GM21390 (cell line): ENCODE results near the gene VAV2.

Source experiments
- ATAC-seq: cut with Tn5 transposase; IDR thresholded peaks from one replicate; pipeline ENCODE4 v1.9.1; 2021; ENCODE audit not compliant: unreplicated experiment

VAV2 gene

DNA sequence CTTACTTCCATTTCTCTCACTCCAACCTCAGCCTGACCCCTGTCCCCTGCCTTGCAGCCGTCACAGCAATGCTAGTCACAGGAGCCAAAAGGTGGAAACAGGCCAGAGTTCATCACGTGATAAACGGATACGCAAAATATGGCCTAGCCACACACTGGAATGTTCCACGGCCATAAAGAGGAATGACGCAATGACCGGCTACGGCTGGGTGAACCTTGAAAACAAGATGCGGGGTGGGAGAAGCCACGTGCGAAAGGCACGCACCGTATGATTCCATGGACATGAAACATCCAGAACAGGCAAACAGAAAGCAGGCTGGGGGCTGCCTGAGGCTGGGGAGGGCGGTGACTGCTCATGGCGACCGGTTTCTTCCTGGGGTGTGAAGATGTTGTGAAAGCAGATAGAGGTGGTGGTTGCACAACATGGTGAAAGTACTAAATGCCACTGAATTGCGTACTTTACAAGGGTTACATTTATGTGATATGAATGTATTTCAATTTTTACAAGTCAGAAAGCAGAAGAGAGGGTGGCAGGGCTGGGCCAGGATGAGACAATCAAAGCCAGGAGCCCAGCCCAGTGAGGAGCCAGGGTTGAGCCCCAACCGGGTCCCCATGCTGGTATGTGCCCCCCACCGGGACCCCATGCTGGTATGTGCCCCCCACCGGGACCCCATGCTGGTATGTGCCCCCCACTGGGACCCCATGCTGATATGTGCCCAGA, 136.2 kb downstream of the VAV2 start:
- no peak for ATAC-seq

DNA sequence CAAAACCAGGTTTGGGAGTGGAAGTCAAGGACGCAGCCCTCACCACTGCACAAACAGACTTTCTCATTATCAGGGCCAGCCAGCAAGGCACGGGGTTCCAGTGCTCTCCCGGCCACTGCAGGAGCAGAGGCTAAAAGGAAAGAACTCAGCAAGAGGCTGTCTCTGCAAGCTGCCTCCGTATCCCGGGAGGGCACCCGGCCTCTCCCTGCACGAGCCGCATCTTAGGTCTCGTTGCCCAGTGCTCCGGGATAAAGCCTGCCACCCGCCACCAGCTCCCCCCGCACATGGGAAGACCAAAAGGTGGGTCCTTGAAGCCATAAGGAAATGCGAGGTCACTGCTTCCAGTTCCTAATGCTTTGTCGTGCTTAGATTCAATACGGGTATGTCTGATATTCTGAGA, 136.8 kb downstream of the VAV2 start:
- no peak for ATAC-seq

DNA sequence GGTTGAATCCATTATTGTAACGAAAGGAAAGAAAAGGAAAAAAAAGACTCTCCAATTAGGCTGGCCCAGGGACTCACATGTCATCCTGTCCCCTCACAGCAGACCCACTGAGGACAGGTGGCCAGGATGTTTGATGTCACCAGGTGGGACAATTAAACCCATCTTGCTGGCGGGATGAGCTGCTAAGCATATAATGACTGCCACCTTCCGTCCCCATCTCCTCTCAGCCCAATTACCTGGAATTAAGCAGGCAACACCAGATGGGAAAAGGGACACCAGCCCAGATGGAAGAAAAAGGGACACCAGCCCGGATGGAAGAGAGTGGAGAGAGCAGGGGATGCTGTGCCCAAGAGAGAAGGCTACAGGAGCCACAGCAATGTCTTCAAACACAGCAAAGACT, 137.4 kb downstream of the VAV2 start:
- ATAC-seq = no peak

DNA sequence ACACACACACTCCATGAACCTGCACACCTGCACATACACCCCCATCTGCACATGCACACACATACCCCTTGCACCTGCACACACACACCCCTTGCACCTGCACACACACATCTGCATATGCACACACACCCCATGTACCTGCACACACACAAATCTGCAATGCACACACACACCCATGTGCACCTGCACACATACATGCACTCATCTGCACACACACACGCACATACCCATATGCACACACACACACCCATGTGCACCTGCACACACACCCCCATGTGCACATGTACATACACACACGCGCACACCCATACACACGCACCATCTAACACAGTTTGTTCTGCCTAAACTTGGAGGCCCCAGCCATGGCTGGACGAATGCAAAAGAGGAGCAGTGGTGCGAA, 138.1 kb downstream of the VAV2 start:
- ATAC-seq = no peak

DNA sequence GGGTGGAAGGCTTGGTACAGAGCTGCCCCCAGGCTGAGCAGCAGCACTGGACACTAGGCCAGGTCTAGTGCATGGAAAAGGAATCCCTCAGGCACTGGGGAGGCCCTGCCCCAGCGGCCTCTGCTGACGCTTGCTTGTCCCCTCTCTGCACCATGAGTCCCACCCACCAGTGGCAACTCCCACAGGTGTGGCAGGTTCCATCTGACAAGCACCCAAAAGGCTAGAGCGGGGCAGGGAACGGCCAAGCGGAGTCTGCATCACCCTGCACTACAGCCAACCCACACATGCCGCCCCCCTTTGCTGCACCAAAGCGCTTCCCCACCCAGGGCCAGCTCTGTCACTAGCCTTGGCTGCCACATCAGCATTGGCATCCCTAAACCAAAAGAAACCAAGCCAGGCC, 138.8 kb downstream of the VAV2 start:
- ATAC-seq = no peak

DNA sequence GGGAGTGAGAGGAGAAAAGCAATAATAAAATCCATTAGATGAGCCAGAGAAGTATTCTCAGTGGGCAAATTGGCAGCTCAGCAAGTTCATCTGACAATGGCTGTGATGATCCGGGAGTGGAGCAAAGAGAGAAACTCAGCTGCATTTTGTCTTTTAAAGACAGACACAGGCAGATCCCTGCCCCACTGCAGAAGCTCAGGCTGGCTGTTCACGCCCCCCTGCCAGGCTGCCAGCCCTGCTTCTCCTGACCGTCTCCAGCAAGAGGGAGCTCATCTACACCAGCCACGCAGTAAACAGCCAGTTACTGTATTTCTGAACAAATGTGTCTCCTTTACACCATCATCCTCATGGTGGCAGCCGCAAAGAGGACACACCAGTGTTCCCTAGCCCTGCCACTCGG, 139.7 kb downstream of the VAV2 start:
- ATAC-seq = no peak

DNA sequence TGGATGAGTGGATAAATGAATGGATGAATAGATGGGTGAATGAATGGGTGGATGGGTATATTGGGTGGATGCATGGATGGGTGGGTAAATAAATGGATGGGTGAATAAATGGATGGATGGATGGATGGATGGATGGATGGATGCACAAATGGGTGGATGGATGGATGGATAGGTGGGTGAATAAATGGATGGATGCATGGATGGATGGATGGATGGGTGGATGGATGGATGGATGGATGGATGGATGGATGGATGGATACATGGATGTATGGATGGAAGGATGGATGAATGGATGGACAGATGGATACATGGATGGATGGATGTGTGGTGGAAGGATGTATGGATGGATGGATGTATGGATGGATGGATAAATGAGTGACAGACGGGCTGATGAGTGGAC, 140.4 kb downstream of the VAV2 start:
- no peak for ATAC-seq

DNA sequence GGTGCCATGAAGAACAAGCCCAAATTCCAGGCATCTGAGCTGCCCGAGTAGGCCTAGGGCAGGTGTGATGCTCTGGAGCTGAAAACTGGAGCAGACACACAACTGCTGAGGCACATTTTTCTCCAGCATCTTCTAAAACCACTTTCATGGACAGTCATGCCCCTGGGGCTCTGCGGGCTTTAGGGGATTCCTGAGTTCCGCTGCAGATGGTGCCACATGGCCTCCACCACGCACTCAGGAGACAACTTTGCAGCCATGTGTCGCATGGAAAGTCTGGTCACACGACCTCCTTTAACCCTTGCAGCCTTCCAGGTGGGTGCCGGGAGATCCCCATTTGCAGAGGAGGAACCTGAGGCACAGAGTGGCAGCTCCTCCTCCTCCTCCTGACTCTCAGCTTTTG, 141.2 kb downstream of the VAV2 start:
- ATAC-seq = no peak

DNA sequence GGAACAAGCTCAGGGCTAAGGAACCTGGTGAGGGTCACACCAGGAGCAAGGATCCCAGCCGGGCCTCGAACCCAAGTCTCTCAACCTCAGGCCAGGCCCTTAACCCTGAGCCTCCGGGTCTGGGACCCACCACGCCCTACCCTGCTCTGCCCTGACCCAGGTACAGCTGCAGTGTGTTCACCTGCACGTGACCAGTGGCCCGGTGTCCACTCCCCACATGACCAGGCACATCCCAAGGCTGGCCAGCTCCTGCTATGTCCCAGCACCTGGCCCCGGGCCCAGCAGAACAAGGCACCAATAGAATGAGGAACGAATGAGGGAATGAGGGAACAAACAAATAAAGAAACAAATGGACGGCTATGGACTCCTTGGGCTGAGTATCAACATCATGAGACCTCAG, 142.0 kb downstream of the VAV2 start:
- no peak for ATAC-seq

DNA sequence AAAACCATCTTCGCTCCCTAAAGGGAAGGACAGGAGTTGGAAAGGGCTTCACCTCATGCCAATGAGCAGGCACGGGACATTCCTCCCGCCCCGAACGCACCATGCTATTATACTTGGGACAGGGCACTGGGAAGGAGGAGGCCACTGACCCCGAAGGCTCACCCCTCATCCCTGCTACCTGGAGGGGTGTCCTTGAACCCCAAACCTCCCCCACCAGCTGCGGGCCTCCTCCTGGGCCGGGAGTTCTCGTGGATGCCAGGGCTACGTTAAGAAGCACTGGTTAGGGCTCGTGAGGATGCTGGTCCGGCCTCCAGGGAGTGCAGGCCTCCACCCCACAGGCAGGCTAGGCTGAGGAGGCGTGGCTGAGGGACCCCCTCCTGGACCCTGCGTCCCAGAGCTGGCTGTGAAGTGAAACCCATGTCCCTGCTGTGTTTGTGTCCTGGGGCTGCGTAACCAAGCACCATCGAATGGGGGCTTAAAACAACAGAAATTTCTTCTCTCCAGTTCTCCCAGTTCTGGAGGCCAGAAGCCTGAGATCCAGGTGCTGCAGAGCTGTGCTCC, 142.9 kb downstream of the VAV2 start:
- no peak for ATAC-seq

DNA sequence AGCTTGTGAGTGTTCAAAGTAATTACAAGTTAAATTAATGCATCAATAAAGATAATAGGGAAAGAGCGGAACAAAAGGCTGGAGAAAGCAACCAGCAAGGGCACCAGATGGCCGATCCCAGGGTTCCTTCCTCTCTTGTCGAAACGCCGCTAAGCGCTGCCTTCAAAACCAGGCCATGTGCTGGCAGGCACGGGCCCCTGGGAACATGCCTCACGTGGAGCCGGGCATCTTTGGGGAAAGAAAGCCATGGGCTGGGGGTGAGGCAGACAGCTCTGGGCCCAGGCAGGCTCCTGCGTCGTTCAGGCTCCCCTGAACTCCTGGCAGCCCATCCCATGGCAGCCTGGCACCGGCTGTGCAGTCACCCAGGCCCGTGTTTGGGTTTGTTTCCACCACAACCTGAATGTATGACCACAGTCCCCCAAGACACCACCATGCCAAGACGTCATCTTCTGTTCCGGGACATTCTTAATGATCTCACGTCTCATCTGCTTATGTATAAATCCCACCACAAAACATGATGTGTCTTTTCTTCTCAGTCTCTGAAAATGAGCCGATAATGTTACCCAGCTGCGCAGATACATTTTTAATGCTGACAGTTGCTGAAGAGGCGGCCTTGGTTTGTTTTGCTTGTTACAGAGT, 143.5 kb downstream of the VAV2 start:
- no peak for ATAC-seq

DNA sequence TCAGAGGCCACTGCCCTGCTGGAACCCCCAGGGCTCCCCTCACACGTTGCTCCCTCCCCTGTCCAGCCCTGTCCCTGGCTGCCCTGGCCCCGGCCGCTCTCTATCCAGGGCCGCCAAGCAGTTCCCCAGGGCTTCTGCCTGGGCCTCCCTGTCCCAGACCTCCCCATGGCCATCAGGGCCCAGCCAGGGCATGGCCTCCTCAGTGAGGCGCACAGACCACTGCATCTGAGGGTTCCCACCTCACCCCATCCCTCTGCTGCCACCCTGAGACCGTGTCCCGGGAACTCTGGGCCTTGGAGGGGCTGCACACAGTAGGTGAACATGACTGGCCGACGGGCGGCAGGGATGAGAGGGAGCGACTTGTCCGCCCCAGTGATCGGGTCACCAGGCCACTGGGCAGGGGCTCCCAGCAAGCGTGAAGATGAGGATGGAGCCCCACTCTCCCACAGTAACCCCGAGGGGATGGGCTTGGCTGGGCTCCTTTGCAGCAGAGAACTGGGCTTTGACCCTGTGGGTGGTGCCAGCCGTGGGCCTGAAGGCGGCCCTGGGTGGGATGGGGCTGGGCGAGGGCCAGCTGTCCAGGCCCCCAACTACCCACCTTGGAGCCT, 145.5 kb downstream of the VAV2 start:
- no peak for ATAC-seq

DNA sequence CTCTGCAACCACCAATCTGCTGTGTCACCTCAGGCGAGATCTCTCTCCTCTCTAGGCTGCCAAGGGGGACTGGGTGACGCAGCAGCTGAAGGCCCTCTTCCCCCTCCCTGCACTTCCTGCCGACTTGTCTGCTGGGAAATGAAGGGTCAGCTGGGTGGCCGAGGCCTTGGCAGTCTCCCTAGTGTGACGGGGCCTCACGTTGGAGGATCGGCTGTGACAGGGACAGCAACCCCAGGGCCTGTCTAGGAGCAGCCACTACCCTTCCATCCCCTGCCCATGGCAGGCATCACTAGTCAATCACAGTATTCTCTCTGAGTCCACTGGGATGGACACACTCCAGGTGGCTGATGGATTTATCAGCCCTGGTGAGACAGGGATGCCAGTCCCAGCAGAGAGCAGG, 146.7 kb downstream of the VAV2 start:
- no peak for ATAC-seq

DNA sequence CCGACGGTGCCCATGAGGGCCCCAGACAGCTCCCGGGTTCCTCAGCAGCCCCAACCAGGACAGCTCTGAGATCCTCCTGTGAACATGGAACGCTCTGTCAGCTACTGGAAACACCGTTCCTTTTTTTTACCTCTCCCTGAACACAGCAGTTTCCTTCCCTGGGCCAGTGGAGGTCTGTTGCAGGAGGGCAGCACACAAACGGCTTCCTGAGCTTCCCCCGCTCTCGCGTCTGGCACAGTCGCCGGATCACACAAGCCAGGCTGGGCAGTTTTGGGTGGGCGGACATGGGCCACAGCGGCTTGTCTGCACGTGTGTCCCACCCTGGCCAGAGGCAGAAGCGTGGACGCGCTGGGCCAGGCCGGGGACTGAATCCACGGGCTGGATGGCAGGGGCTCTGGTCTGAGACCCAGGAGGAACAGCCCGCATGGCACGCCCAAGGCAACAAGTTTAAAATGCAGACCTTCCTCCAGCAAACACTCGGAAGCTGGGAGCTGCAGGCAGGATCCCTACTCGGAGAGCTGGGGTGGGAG, 147.2 kb downstream of the VAV2 start:
- ATAC-seq = no peak

DNA sequence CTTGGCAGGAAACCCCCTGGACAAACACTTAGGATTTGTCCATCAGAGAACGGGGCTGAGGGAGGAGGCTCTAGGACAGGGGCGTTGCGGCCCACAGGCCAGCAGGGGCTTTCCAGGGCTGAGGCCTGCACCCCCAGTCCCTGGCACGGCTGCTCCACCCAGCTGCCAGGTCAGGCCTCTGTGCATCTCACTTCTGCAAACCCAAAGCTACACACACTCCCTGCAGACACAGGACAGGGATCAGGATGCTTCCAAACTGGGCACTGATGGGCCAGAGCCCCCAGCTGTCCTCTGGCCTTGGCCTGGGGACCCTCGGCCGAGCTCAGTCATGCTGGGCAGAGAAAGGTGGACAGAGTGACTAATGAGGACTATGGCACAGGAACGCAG, 147.7 kb downstream of the VAV2 start:
- ATAC-seq = no peak

DNA sequence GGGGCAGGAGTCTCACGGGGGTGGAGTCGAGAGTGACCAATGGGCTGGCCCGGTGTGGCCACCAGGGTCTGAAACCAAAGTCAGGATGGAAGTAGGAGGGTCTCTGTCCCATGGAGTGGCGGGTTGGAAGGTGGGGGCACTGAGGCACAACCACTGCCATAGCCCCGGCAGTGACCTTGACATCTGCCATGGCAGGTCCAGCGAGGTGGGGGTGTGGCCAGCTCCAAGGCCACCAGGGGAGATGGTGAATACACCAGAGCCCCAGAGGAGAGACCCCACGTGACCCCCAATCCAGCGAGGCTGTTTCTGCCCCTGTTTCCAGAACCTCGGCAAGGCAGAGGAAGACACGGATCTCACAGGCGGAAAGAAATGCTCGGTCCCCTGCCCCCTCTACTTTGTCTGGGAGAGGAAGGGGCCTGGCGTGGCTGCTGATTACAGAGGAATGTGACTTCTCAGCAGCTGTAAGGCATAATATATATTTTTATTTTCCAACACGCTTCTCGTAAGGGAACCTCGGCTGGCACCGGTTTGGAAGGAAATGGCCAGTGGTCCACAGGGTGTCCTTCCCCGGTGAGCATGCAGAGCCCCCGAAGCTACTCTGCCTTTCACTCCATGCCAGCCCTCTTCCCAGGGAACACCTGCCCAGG, 148.2 kb downstream of the VAV2 start:
- no peak for ATAC-seq

DNA sequence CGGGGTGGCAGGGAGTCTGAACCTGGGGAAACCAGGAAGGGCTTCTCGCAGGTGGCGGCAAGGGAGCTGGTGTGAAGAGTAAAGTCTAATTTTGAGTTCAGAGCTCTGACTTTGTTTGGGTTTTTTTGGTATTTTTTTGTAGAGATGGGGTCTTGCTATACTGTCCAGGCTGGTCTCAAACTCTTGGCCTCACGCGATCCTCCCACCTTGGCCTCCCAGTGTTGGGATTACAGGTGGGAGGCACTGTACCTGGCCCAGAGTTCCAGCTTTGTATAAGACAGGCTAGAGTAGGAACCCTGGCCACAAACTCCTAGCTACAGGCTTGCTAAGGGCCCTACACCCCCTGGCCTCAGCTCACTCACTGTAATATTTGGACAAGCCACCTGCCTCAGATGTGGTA, 148.9 kb downstream of the VAV2 start:
- no peak for ATAC-seq

DNA sequence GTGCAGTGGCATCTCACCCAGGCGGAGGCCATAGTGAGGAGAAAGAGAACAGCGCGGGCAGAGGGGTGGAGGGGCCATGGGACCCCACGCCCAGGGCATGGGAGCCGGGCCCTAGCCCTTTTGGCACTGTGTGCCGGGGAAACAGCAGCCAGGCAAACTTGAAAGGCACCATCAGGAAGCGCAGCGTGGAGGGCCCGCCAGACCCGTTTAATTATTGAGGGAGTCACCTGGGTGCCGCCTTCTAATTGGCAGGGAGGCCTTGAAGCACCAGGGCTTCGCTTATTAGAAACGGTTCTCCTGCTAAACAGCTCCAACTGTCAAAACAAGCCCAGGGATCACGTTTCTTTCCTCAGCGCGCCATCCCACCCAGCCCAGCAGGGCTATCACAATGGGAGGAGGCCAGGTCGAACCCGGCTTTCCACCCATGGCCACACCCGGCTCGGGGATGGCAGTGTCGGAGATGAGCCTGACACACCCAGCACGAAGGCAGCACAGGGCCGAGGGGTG, 149.3 kb downstream of the VAV2 start:
- ATAC-seq = no peak

DNA sequence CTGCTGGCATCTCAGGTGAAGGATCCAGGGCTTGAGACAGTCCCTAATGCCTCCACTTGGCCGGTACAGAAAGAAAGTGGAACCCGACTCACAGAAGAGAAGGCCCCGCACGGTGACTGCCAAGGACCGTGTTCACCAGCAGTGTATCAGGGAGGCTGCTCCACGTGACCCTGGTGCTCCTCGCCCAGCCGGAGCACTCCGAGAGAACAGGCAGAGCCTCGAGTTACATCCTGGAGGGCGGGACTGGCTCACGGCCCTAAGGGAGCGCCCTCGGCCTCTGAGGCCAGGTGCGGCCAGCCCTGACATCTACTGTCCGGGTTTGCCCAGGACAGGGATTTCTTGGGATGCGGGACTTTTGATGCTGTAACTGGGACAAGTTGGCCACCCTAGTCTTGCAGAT, 149.9 kb downstream of the VAV2 start:
- ATAC-seq = no peak

DNA sequence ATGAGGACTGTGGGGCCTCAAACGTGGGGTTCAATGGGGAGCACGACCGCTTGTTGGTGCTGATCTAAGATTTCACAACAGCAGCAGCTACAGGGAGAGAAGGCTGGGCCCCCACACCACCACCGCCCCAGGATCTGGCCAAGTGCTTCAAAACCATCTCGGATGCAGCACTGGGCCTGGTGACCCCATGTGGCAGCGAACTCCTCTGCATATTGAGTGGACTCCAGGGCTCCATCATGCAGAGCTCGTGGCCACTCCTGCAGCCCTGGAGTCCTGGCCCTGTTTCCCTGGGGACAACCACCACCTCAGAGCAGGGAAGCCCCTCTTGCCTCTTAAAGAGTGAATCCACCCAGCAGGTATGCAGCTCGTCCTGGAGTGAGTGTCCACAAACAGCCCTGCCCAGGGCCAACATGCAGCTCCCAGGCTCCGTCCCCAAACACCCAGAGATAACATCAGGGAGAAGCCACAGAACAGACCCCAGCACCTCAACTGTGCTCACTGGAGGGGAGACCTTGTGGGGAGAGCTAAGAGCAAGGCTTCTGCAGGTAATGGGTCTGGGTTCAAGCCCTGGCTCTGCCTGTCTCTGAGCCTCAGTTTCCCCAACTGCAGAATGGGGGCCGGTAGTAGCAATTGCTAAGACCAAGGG, 150.8 kb downstream of the VAV2 start:
- no peak for ATAC-seq

DNA sequence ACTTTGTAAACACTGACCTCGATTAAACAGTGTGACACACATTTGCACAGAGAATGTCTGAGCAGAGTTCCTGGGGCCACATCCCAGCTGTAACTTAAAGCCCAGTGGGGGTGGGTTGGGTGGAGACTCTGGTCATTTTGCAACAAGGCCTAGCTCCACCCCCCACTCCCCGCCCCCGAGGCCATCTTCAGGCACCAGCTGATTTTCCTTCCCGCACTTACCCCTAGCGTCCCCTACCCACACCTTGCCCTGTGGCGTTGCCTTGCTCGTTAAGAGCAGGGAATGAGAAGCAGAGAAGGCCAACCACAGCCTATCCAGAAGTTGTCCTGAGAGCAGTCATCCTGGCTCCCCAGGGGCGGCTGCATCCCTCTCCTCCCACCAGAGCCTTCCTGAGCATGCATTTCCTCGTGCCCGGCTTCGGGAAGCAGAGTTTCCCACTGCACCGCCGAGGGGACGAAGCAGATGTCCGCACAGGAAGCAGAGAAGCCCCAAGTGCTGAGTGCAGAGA, 152.2 kb downstream of the VAV2 start:
- no peak for ATAC-seq
